Rectal smooth muscle tissue (tissue), 1 donor: ENCODE data around the gene FAM237B.

Experiments
- H3K27ac ChIP-seq: one replicate; pipeline ENCODE4 v1.7.0; 2013; ENCODE audit warnings: low read depth, low read length, inconsistent platforms
- H3K27me3 ChIP-seq: one replicate; pipeline ENCODE4 v1.7.0; 2013; ENCODE audit warnings: low read length; ENCODE audit not compliant: control insufficient read depth, insufficient read depth
- H3K36me3 ChIP-seq: one replicate; pipeline ENCODE4 v1.7.0; 2013; ENCODE audit warnings: low read length; ENCODE audit not compliant: control insufficient read depth, insufficient read depth
- H3K4me1 ChIP-seq: one replicate; pipeline ENCODE4 v1.7.0; 2013; ENCODE audit warnings: low read length; ENCODE audit not compliant: control insufficient read depth, insufficient read depth
- H3K4me3 ChIP-seq: one replicate; pipeline ENCODE4 v1.7.0; 2013; ENCODE audit warnings: low read length
- H3K9ac ChIP-seq: one replicate; pipeline ENCODE4 v1.7.0; 2013; ENCODE audit warnings: low read length

The FAM237B gene

GRCh38 chr7:90322837-90323236, 1.7 kb upstream of the FAM237B start:
- no peak overlapping the region for H3K9ac ChIP-seq
- H3K4me3 ChIP-seq, result no peak overlapping the region
- no peaks in the 10 kb centered on the region for H3K4me1 ChIP-seq
- no peaks in the 10 kb centered on the region for H3K36me3 ChIP-seq
- no peak overlapping the region for H3K27ac ChIP-seq
- H3K27me3 ChIP-seq, result peaks cover 13% of the 10 kb centered on the region

- Histone ChIP-seq H3K36me3 (no peaks in the 10 kb centered on the region), H3K4me3 (no peak overlapping the region), H3K9ac (no peak overlapping the region), H3K4me1 (no peaks in the 10 kb centered on the region), H3K27me3 (peaks cover 13% of the 10 kb centered on the region), H3K27ac (no peak overlapping the region)
These were observed 695 bp downstream of the FAM237B start for GRCh38 chr7:90320418-90320800.

- Histone ChIP-seq H3K4me3 (no peak overlapping the region), H3K36me3 (no peaks in the 10 kb centered on the region), H3K27me3 (peaks cover 13% of the 10 kb centered on the region), H3K4me1 (no peaks in the 10 kb centered on the region), H3K9ac (no peak overlapping the region), H3K27ac (no peak overlapping the region)
These were observed 1.1 kb downstream of the FAM237B start for GRCh38 chr7:90320014-90320413.

- H3K4me1 ChIP-seq, result no peaks in the 10 kb centered on the region
- H3K4me3 ChIP-seq, result no peak overlapping the region
- H3K27me3 ChIP-seq, result no peaks in the 10 kb centered on the region
- H3K36me3 ChIP-seq, result no peaks in the 10 kb centered on the region
- H3K9ac ChIP-seq, result no peak overlapping the region
- no peak overlapping the region for H3K27ac ChIP-seq
These were observed 7.2 kb downstream of the FAM237B start for GRCh38 chr7:90313907-90314306.

GRCh38 chr7:90312745-90313144, 8.4 kb downstream of the FAM237B start:
- no peak overlapping the region for H3K9ac ChIP-seq
- no peak overlapping the region for H3K27ac ChIP-seq
- H3K27me3 ChIP-seq, result no peaks in the 10 kb centered on the region
- no peak overlapping the region for H3K4me3 ChIP-seq
- H3K4me1 ChIP-seq, result no peaks in the 10 kb centered on the region
- H3K36me3 ChIP-seq, result no peaks in the 10 kb centered on the region

- H3K4me1 ChIP-seq, result no peaks in the 10 kb centered on the region
- H3K9ac ChIP-seq, result no peak overlapping the region
- no peaks in the 10 kb centered on the region for H3K27me3 ChIP-seq
- H3K36me3 ChIP-seq, result no peaks in the 10 kb centered on the region
- no peak overlapping the region for H3K27ac ChIP-seq
- no peak overlapping the region for H3K4me3 ChIP-seq
These were observed 9.9 kb downstream of the FAM237B start for GRCh38 chr7:90311175-90311574.

GRCh38 chr7:90309872-90310271, 11.2 kb downstream of the FAM237B start:
- no peak overlapping the region for H3K27ac ChIP-seq
- H3K9ac ChIP-seq, result no peak overlapping the region
- H3K4me1 ChIP-seq, result no peaks in the 10 kb centered on the region
- no peaks in the 10 kb centered on the region for H3K36me3 ChIP-seq
- H3K27me3 ChIP-seq, result no peaks in the 10 kb centered on the region
- no peak overlapping the region for H3K4me3 ChIP-seq

- no peaks in the 10 kb centered on the region for H3K27me3 ChIP-seq
- H3K9ac ChIP-seq, result no peak overlapping the region
- no peaks in the 10 kb centered on the region for H3K4me1 ChIP-seq
- no peak overlapping the region for H3K4me3 ChIP-seq
- no peaks in the 10 kb centered on the region for H3K36me3 ChIP-seq
- no peak overlapping the region for H3K27ac ChIP-seq
These were observed 17.9 kb downstream of the FAM237B start for GRCh38 chr7:90303241-90303640.

- no peaks in the 10 kb centered on the region for H3K36me3 ChIP-seq
- H3K27ac ChIP-seq, result no peak overlapping the region
- H3K4me1 ChIP-seq, result no peaks in the 10 kb centered on the region
- H3K27me3 ChIP-seq, result no peaks in the 10 kb centered on the region
- H3K9ac ChIP-seq, result no peak overlapping the region
- H3K4me3 ChIP-seq, result no peak overlapping the region
These were observed 22.7 kb downstream of the FAM237B start for GRCh38 chr7:90298145-90299038.

- Histone ChIP-seq H3K36me3 (peaks cover 3% of the 10 kb centered on the region), H3K27ac (no peak overlapping the region), H3K4me1 (no peaks in the 10 kb centered on the region), H3K9ac (no peak overlapping the region), H3K27me3 (no peaks in the 10 kb centered on the region), H3K4me3 (no peak overlapping the region)
These were observed 30.6 kb downstream of the FAM237B start for GRCh38 chr7:90290244-90291113.

GRCh38 chr7:90288154-90288553, 33.0 kb downstream of the FAM237B start:
- no peak overlapping the region for H3K27ac ChIP-seq
- no peak overlapping the region for H3K9ac ChIP-seq
- H3K36me3 ChIP-seq, result peaks cover 3% of the 10 kb centered on the region
- H3K27me3 ChIP-seq, result no peaks in the 10 kb centered on the region
- no peak overlapping the region for H3K4me3 ChIP-seq
- no peaks in the 10 kb centered on the region for H3K4me1 ChIP-seq

GRCh38 chr7:90276033-90276728, 44.9 kb downstream of the FAM237B start:
- Histone ChIP-seq H3K9ac (no peak overlapping the region), H3K36me3 (no peaks in the 10 kb centered on the region), H3K4me3 (no peak overlapping the region), H3K4me1 (no peaks in the 10 kb centered on the region), H3K27ac (no peak overlapping the region), H3K27me3 (no peaks in the 10 kb centered on the region)
